ENCODE measurements around the gene DMC1.
"Not testable (repeated sequence)": the region's sequence is repeated elsewhere in the genome, so short reads cannot be mapped to it uniquely, and the experiment has no call there.

Gene DMC1

DNA sequence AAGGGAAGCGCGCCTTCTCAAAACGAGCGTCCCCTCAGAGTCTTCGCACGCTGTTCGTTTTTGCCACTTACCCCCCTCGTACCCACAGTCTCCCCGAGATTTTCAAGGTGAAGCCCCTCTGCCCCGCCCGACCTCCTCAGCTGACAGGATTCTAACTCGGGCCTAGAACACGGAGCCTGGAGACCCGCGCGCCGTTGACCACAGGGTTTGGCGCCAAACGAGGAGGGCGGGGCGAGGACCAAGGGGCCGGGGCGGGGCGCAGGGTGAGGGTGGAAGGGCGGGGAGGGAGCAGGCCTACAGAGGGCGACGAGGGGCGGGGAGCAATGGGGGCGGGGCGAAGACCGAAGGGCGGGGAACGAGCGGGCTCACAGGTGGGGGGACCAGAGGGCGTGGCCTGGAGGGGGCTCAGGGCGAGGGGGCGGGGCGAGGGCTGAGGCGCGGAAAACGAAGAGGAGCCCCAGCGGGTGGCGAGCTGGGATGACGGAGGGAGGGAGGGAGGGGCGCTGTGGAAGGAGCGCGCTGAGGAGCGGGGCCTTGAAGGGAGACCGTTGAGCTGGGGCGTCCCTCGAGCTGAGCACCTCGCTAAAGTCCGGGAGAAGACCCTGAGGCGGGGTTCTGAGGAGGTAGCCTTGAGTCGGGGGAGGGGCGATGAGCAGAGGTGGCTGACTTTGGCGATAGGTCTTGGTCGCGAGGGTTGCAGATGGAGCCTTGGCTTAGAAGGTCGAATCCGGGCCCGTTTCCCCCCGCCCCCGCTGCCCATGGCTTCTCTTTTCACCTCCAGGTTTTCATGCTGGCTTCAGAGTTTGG is at the start of gene DMC1:
Gene DMC1, minus strand, starts transcription at position 212 of the 807 bp plus-strand sequence. CDS start 1,927 bp downstream, outside the sequence.
- DNase-seq: peak; percentile 98 to 99

GRCh38 chr22:38618682-38619081 is 48.7 kb upstream of the DMC1 start:
- no peak for DNase-seq

GRCh38 chr22:38618258-38618657 is 48.3 kb upstream of the DMC1 start:
- no peak for DNase-seq

GRCh38 chr22:38615064-38615405 is 45.1 kb upstream of the DMC1 start:
- DNase-seq: not testable (repeated sequence)

- DNase-seq: no peak
These were observed 44.5 kb upstream of the DMC1 start for GRCh38 chr22:38614332-38615063.

DNA sequence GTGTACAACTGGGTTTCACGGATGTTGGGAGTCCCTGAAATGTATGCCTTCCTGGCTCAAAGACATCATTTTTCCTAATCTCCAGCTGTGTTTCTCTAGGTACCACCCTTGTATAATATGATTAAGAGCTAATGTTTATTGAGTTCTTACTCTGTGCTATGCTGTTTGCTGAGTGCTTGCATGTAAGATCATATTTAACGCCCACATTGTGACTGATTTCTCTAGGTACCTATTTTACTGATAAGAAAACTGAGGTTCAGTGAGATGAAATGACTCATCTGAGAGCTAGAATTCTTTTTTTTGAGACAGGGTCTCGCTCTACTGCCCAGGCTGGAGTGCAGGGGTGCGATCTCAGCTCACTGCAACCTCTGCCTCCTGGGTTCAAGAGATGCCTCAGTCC is 43.6 kb upstream of the DMC1 start:
- no peak for DNase-seq

DNA sequence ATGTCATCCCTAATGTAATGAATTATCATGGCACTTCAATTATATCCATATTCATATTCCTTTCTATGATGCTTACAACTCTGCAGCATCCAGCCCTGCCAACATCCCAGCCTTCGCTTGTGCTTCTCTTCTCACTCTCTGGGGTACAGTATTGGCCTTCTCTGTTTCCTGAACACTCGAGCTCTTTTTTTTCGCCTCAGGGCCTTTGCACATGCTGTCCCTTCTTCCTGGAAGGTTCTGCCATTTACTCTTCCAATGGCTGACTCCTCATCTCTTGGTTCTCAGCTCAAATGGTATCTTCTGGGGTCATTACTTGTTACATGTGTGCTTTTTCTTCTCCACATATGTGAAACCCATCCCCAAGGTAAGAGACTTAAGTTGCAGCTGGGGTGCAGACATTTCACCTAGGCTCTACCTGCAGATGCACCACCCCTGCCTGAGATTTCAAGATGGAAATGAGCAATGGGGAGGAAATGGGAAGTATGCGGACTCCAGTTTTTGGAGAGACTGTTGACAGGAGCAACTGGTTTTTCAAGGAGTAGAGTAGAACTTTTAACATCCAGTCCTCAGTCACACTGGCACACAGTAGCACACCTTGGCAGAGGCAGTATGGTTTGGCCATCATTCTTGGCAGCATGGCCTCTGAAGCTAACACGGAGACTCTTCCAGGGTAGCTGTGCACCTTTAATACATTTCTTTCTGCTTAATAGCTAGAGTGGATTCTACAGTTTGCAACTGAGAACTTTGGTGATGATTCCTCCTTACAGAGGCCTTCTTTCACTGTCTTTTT is 42.4 kb upstream of the DMC1 start:
- DNase-seq: no peak

DNA sequence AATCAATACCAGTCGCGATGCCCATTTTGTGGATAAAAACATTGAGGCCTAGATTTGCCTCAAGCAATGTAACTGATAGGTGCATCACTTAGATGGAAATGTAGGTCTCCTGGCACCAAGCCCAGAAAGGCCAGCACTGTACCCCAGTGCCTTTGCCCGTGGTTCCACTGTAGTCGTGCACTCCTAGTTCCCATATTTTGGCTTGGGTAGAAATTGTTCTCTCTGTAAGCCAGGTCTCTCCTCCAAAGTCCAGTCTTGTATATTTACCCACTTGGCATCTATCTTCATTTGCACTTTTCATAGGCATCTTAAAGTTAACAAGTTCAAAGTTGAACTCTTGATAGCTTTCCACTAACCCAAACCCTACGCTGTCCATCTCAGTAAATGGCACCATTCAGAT is 41.6 kb upstream of the DMC1 start:
- no peak for DNase-seq

GRCh38 chr22:38610234-38610633 is 40.3 kb upstream of the DMC1 start:
- no peak for DNase-seq

GRCh38 chr22:38608992-38609750 is 39.2 kb upstream of the DMC1 start:
- DNase-seq: no peak

DNA sequence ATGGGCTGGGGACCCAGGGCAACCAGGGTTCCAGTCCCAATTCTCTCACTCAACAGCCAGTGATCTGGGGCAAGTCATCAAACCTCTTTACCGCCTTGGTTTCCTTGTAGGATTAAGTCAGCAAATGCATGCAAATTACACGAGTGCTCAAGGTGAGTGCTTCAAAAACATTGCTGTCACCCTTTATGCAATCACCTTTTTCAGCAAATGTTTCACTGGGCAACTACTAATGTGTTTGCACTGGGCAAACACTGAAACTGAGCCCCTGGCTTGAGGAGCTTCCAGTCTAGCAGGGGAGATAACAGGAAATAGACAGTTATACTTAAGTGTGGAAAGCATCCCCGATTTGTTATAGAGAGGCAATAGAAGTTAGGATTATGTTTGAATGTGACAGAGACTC is 37.7 kb upstream of the DMC1 start:
- DNase-seq: no peak

DNA sequence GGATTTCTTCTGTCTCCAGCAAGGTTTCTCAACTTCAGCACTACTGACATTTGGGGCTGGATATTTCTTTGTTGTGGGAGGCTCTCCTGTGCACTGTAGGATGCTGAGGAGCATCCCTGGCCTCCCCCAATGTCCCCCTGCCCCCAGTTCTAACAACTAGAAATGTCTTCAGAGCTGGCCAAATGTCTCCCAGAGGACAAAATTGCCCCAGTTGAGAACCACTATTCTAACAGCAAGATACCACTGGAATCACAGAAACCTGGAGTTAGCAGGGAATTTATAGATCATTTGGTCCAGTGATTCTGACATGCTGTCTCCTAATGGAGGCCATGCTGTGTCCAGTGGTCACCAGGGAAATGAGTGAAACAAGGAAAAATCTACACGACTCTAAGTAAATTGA is 32.2 kb upstream of the DMC1 start:
- no peak for DNase-seq

- no peak for DNase-seq
These were observed 31.3 kb upstream of the DMC1 start for GRCh38 chr22:38601221-38601764.

DNA sequence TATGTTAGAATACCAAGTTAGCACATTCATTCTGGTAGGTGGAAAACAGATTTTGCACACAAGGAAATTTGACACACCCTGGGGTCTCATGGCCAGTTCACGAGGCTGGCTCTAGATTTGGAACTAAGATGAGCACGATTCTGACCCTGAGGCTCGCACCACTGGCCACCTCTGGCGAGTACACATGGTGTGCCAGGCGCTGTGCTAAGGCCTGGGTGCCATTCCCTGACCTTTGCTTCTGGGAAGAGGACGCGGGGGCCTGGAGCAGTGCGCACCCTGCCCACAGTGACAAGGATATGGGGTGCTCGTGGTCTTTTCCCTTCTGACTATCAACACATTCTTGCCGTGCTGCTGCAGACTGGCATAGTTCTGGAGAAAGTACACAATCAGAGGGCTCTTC is 29.5 kb upstream of the DMC1 start:
- DNase-seq: no peak

- DNase-seq: not testable (repeated sequence)
These were observed 12.9 kb upstream of the DMC1 start for GRCh38 chr22:38582923-38583322.

DNA sequence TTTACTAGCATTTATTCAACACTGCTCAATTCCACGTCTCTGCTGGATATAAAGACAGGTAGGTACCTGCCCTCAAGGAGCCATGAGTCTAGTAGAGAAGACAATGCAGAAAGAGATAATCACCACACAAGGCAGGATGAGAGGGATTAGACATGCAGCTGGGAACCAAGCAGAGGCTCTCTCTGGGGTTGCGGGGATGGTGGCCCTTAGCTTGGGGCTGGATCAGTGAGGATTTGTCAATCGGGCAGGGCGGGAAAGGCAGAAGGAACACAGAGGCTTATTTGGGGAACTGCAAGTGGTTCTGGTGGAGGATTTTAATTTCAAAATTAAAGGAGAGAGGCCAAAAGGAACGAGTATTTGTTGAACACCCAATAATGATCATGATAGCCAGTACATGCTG is 8.5 kb upstream of the DMC1 start:
- no peak for DNase-seq

GRCh38 chr22:38572065-38572464 is 2.1 kb upstream of the DMC1 start:
- DNase-seq: peak; percentile 11 to 32

DNA sequence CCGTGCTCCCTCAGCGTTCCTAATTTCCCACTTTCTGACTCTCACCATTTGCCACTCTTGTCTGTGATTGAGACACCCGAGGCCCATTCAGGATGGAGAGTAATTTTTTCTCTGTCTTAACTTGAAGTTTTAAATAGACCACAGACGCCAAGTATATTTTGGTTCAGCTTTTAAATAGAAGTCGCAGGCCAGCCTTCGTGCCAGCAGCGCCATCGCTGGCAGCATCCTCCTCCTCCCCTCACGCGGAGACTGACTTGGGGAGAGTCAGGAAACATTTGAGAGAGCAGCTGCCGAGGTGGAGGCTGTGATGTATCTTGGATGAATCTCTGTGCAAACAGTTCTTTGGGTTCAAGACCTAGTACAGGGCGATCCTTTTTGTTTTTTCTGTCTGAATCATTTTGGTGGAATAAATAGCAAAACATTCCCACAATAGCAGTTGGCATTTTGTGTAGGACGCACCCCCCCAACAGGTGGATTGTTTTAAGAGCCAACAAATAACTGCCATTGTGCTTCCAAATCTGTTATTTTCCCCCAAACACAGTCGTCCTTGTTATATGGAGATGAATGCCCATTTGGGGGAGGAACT is 889 bp upstream of the DMC1 start:
- DNase-seq: peak; percentile 18 to 28

DNA sequence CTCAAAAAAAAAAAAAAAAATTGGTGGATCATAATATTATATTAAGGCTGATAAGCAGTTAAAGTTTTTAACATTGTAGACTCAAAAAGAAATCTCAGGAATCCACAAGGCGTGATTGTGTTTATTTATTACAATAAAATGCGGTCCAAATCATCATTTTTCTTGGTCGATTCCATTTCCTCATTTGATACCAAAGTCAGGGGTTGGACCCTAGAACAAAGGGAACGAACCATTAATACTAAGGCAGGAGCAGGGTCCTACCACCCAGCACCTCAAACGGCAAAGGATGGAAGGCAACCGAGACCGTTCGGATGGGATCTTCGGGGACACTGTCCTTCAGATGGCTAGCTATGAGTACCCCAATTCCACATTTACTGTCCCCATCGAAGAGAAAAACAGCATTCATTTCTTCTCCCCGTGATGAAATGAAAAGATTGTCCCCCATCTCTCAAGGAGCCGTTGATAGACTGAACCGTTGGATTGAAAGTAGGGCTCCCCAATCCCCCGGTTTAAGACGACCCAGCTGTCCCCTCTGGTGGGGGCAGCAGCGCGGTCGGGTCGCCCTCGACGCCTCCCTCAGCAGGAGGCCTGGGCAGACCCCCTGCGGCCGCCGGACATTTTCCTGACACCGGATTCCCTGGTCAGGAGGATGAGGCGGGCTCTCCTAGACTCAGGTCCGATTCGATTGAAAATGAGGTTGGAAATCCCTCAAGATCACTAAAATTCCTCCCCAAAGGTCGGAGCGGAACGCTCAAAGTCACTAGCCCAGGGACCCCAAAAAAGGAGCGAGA is 607 bp downstream of the DMC1 start:
- DNase-seq: peak in 1 of 2 donors; percentile 10

GRCh38 chr22:38567531-38568285 is 2.3 kb downstream of the DMC1 start:
- DNase-seq: no peak

Measured in stimulated activated CD4-positive, alpha-beta T cell treated with anti-CD3 and anti-CD28 coated beads, Interleukin-2, amount 100 ng/mL, for 48 hours (primary cell).